Stimulated activated CD8-positive, alpha-beta memory T cell treated with anti-CD3 and anti-CD28 coated beads, Interleukin-4, amount 100 ng/mL, for 4 hours (primary cell): ENCODE measurements around the gene RSU1.

Source experiments
- DNase-seq, 2 donors: peaks; one replicate each; pipeline ENCODE4 v3.0.0-alpha.2; 2020; ENCODE audit warnings: low read depth in 2 of 2, low spot score in 1 of 2

RSU1 gene

DNA sequence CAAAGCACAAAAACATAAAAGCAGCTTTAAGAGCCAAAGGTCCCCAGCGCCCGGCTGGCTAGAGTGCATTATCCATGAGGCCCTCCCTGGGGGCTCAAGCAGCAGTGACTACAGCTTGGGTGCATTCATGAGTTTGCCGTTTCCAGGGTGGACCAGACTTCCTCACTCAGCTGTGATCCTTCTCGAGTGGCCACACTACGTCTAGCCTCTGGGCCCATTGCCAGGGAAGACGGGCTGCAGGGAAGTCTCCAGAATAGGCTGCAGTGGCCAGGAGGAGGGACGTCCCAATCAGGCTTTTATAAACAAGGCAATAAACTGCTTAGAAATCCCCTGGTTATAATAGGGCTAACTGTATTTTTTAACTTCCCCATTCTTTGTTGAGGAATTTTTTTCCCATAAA is 206.2 kb downstream of the RSU1 start:
- no peak for DNase-seq

- no peak for DNase-seq
Observed at GRCh38 chr10:16609211-16609610, 208.0 kb downstream of the RSU1 start.

- no peak for DNase-seq
Observed at GRCh38 chr10:16606923-16607322, 210.3 kb downstream of the RSU1 start.

DNA sequence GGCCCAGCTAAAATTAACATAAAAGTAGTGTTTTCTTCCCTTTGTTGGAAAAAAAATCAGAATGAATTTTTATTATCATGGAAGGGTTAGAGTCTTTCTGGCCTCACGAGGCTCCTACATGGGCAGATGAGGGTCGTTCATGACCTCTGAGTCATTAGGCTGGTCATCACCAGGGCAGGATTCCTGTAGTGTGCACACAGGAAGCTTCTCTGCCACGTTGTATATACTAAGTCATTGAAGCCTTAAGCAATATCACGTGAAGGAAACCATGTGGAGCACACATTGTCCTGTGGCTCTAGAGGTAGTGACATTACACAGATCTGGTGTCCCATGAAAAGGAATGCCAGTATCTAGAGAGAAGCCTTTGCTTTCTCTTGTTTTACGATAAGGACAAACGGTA is 210.8 kb downstream of the RSU1 start:
- no peak for DNase-seq

- DNase-seq, result no peak
Observed at GRCh38 chr10:16603308-16603707, 213.9 kb downstream of the RSU1 start.

DNA sequence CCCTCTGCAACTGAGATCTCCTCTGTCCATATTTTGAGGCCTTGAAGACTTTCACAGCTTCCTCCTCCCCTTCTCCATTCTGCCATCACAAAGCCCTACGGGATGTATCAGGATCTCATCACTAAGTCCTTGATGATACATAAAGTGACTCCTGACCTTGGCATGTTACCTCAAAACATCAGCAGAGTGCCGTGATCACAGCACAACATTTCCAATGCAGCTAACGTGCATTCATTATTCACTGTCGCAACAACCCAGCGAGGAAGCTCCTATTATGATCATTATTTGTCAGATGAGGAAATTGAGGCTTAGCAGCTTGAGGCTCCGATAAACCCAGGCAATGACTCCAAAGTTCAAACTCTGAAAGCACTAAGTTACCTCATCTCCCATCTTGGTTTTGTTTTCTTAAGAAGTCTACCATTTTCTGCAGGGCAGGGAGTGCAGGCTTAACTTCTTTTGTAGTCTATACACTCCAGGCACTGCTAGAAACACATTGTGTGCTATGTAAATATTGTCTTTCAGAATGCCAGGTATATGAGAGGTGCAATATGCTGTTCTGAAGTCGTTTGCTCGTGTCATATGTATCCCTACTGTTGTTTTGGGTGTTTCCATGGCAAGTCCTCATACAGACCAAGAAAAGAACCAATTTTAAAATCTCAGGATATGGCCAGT is 215.0 kb downstream of the RSU1 start:
- no peak for DNase-seq

DNA sequence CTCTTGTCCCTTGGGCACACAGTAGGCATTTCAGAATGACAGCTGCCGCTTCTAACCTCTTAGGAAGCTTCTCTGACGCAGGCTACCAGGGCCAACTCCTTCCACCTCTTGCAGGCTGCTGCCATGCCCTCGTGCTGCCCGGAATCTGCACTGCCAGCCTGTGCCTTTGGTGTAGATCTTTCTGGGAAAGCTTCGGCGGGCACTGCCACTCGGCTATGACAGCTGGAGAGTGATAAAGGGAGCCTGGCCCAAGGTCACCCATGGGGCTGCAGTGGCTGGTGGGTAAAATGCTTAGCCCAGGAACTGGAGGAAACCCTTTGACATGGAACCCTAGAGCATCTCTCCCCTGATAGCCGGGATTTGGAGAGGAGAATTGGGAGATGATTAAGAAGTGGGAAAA is 217.6 kb downstream of the RSU1 start:
- DNase-seq, result no peak

- DNase-seq, result no peak
Observed at GRCh38 chr10:16597656-16598055, 219.6 kb downstream of the RSU1 start.

DNA sequence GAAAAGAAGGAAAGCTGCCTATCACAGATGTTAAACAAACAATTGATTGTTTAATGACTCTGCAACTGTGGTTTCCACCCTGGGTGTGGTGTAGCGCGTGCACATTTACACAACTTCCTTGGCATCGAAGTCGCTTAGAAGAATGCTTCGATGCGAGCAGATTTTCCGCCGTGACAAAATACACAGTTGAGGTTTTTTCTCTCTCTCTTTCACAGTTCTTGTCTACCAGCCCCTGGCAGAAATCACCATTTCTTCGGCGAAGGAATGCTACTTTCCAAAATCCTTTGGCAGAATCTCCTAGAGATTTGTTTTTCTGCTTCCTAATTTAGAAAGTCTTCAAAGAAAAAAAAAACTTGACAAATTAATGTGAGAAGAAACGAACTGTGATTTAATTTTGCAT is 224.8 kb downstream of the RSU1 start:
- DNase-seq, result no peak

DNA sequence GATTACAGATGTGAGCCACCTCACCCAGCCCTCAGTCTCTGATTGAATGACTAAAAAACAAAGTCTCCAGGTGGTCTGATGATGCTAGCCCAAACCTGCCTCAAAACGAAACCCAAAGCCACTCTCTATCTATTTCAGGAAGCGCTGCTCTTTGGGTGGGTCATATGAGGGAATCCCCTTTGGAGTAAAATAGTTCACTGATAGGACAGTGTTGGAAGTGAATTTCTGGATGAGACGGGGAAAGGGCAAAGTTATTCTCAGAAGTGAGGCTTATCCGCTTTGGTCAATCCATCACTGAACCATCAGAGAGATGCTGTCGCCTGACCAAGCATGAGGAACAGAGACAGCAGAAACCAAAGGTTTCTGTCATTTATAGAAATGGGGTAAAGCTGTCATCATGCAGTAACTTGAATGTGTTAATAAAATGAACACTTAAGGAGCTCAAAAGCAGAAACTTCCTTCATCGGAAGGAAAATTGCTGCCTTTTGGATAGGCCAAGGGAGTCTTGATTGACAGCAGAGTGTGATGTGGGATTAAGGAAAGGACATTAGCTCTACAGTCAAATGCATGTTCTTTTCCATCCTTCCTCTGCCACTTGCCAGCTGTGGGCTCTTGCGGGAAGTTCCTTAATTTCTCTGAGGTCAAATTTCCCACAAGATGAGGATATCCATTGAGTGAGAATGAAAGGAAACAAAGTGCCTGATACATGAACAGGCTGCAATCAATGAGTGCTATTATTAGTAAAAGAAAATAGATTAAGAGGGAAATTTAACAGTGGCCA is 230.7 kb downstream of the RSU1 start:
- DNase-seq, result no peak

DNA sequence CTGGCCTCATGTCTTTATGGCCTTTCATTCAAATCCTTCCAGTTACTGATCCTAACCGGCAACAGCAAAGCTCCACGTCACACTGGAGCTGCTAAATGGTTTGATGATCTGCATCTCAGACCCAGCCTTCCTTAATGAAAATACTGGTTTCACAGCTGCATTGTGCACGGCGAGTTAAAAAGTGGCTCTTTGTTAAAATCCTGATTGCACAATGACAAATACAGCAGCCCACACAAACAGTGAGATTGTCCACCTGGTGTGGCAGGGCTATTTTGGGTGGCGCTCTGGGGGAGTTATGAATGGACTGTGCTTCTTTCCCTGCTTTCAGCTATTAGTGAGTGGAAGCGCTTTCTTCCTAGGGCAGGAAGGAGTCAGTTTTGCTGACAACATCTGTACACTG is 232.1 kb downstream of the RSU1 start:
- no peak for DNase-seq

DNA sequence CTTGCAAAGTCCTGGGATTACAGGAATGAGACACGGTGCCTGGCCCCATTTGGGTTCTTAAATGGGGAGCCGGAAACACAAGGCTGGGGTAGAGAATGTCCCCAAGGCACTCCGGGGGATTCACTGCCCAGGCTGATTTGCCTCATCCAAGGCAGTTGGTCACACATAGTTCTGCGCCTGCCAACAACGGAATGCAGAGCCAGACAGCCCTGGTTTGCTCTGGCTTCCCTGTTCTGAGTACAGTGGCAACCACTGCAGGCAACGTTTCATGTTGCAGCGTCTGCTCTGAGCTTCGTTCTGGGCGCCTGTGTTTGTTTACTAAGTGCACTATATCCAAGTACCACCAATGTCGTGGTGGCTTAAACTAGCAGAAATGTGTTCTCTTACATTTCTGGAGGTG is 233.8 kb downstream of the RSU1 start:
- no peak for DNase-seq

GRCh38 chr10:16581202-16581601 is 236.0 kb downstream of the RSU1 start:
- DNase-seq, result no peak

GRCh38 chr10:16570731-16571130 is 246.5 kb downstream of the RSU1 start:
- no peak for DNase-seq

GRCh38 chr10:16566202-16566805 is 250.9 kb downstream of the RSU1 start:
- no peak for DNase-seq

- no peak for DNase-seq
Observed at GRCh38 chr10:16565604-16566003, 251.6 kb downstream of the RSU1 start.

DNA sequence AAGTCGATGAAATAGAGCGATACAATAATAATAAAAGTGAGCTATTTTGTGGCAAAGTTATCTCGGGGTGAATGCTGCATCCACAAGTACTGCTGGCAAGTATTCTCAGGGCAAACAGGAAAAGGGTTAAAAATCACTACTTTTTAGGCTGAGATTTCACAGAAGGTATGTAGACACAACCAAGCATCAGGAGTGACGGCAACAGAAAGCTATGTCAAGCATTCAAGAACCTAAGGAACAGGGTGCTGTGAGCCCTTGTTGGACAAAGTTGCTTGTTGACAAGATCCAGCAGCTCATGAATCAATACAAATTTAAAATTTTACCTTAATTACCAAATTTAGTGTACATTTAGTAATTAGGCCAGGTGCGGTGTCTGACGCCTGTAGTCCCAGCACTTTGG is 254.3 kb downstream of the RSU1 start:
- no peak for DNase-seq

DNA sequence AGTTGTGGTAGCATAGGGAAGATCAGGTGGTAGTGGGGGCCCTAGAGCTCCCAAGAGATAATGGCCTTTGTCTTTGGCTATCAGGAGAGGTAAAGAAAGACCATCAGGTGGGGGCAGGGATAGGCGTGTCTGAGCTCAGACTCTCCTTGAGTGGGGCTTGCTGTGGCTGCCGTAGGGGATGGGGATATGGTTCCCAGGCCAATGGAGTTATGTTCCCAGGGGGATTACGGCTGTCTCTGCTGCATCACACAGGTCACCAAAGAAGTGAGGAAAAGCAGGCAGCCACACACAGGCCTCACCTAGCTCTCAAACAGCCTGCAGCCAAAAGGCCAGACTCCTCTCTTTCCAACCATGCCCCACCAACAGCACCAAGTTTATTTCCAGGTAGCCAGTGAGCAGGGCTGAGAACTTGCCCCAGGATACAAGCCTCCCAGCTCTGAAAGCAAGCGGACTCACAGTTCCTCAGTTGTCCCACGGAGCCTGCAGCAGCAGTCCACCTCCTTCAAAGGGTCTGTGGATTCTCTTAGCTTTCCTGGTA is 257.9 kb downstream of the RSU1 start:
- DNase-seq, result no peak

- no peak for DNase-seq
Observed at GRCh38 chr10:16547973-16548372, 269.3 kb downstream of the RSU1 start.

GRCh38 chr10:16545116-16545736 is 272.0 kb downstream of the RSU1 start:
- no peak for DNase-seq

GRCh38 chr10:16544591-16544990 is 272.6 kb downstream of the RSU1 start:
- no peak for DNase-seq

GRCh38 chr10:16544099-16544498 is 273.1 kb downstream of the RSU1 start:
- DNase-seq, result no peak
